Stimulated activated CD4-positive, alpha-beta T cell treated with anti-CD3 and anti-CD28 coated beads, Interleukin-4, amount 100 ng/mL, for 24 hours (primary cell): ENCODE measurements around the gene RANBP9.

Experiments used
- DNase-seq: peaks from one replicate; pipeline ENCODE4 v3.0.0-alpha.2; 2020

RANBP9 gene

GRCh38 chr6:13710552-13711323 is 897 bp downstream of the RANBP9 start:
- peak; percentile 43 for DNase-seq

GRCh38 chr6:13709689-13710551 is 1.7 kb downstream of the RANBP9 start:
- peak; percentile 29 for DNase-seq

- no peak for DNase-seq
These were observed 2.9 kb downstream of the RANBP9 start for GRCh38 chr6:13708736-13709135.

GRCh38 chr6:13703496-13703895 is 8.1 kb downstream of the RANBP9 start:
- DNase-seq, result no peak

GRCh38 chr6:13702809-13703302 is 8.8 kb downstream of the RANBP9 start:
- DNase-seq, result no peak

DNA sequence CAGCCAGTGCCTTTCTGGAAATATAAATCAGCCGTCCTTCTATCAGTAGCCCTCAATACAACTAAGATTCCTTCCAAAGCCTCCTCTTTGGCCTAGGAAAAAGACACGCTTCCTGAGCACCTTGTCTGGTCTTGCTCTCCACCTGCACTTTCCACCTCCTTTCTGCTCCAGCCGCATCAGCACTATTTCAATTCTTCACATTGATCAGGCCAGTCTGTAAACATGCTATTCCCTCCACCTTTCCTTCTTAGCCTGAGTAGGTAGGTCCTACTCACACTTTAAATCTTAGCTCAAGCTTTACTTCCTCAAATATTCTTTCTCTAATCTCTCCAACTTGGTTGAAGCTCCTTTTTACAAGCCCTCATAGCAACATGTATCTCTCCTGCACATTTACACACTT is 11.4 kb downstream of the RANBP9 start:
- DNase-seq, result no peak

- no peak for DNase-seq
These were observed 12.9 kb downstream of the RANBP9 start for GRCh38 chr6:13698715-13699114.

DNA sequence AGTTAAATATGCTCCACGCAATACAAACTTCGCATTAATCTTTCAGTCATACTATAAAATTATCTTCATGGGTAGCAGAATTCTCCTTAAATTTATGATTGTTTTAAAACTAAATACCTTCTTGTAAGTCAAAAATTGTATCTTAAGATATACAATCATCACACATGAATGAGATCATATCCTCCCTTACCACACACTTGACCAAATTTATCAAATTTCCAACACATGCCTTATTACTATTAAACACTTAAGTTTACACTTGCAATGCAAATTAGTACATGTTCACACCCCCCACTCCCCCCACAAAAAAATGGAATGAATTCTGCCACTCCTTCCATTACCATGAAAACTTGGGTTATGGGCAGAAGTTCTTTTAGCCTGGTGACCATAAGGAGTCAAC is 13.8 kb downstream of the RANBP9 start:
- DNase-seq, result no peak

- DNase-seq, result no peak
These were observed 15.4 kb downstream of the RANBP9 start for GRCh38 chr6:13696226-13696625.

- no peak for DNase-seq
These were observed 16.4 kb downstream of the RANBP9 start for GRCh38 chr6:13695252-13695651.

- no peak for DNase-seq
These were observed 17.1 kb downstream of the RANBP9 start for GRCh38 chr6:13694562-13694961.

DNA sequence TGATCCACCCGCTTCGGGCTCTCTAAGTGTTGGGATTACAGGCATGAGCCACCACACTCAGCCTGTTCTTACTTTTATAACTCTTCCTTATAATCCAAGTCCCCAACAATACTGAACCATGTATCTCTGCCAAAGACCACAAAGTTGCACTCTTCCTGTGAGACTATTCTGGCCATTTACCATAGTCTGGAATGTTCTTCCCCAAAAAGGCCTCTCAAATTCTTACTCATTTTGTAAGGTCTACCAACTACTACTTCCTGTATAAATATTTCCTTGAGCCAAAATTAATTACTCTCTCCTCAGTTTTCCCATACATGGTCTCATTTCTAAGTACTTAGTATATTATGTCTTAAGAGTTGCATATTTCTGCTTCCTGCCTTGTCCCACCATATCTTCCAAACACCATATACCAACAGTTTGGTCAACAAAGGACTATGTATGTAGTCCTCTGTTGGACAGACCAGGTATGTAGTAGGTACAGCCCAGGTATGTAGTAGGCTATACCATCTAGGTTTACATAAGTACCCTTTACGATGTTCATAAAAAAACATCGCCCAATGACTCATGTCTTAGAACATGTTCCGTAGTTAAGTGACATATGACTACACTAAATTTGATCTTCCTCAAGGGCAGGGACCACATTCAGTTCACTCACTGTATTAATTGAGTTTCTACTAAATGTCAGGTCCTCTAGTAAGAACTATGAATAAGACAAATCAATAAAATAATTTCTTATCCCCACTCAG is 22.0 kb downstream of the RANBP9 start:
- DNase-seq, result no peak

GRCh38 chr6:13688692-13689196 is 22.9 kb downstream of the RANBP9 start:
- DNase-seq, result no peak

DNA sequence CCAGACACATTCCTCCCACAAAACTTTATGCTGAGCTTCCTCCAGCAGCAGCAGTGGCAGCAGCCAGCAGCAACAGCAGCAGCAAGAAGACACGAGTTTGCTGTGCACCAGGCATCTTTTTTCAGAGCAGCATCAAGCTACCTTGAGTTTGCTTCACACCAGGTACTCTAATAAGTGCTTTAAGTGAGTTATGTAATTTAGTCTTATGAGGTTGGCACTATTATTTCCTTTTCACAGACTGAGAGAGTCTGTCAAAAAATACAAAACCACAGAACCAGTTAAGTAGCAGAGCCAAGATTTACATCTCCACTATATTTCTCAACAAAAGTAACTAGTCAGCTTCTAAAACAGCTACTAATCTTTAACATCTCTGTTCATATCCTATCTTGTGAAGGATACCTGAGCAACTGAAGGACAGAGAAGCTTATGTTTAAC is 23.7 kb downstream of the RANBP9 start:
- no peak for DNase-seq

- DNase-seq, result no peak
These were observed 26.8 kb downstream of the RANBP9 start for GRCh38 chr6:13684855-13685254.

GRCh38 chr6:13683038-13683437 is 28.6 kb downstream of the RANBP9 start:
- DNase-seq, result no peak

DNA sequence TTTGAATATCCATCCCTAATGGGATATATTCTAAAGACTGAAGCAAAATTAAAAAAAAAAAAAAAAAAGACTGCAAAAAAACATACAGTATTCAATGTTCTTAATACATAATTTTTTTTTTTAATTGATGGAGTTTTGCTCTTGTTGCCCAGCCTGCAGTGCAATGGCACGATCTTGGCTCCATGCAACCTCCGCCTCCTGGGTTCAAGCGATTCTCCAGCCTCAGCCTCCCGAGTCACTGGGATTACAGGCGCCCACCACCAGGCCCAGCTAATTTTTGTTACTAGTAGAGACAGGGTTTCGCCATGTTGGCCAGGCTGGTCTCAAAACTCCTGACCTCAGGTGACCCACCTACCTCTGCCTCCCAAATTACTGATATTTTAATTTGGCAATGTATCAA is 29.3 kb downstream of the RANBP9 start:
- no peak for DNase-seq

- no peak for DNase-seq
These were observed 30.2 kb downstream of the RANBP9 start for GRCh38 chr6:13681305-13682061.

DNA sequence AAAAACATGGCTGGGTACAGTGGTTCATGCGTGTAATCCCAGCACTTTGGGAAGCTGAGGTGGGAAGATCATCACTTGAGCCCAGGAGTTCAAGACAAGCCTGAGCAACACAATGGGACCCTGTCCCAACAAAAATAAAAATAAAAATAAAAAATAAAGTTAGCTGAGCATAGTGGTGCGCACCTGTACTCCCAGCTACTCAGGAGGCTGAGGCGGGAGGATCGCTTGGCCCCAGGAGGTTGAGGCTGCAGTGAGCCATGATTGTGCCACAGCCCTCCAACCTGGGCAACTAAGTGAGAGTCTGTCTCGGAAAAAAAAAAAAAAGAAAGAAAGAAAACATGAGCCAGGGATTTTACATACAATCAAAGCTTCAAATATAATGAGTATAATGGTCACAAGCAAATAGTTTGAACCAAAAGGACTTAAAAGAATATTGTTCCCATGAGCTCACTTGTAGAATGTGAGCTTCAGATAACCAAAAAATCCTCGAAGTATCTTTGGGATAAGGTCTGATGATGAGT is 31.1 kb downstream of the RANBP9 start:
- DNase-seq, result no peak

DNA sequence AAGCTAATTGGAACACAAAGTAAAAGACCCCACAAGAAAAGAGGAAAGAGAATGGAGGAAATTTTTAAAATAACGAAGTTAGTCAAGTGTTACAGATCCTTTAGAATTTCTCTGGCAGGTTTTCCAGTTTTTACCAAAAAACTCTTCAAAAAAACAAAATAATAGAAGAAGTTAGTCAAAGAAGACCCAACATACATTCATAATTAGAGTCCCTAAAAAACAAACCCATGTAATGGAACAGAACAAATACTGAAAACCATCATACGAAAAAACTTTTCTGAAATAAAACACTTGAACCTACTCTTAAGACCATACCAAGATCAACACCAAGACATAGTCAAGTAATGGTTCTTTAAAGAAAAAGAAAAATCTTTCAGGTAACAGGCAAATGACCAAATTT is 31.6 kb downstream of the RANBP9 start:
- no peak for DNase-seq

GRCh38 chr6:13678255-13678983 is 33.2 kb downstream of the RANBP9 start:
- no peak for DNase-seq
